HEK293 (cell line): ENCODE results near the gene FARSA.

ENCODE experiments used
- ATF2 ChIP-seq: fragments of 450-650 bp; formaldehyde crosslinking; IDR thresholded peaks from 2 replicates; pipeline ENCODE4 v1.5.1; 2016; ENCODE audit warnings: missing biosample characterization, missing genetic modification characterization, low read depth
- BCL6B ChIP-seq: fragments of 450-650 bp; formaldehyde crosslinking; IDR thresholded peaks from 2 replicates; pipeline ENCODE4 v1.5.1; 2017; ENCODE audit warnings: missing biosample characterization, missing genetic modification characterization
- ELK4 ChIP-seq: IDR thresholded peaks from 2 replicates; pipeline ENCODE4 v1.6.1; 2011; ENCODE audit warnings: mild to moderate bottlenecking, low read depth, low read length, borderline replicate concordance
- GLIS1 ChIP-seq: fragments of 450-650 bp; formaldehyde crosslinking; IDR thresholded peaks from 2 replicates; pipeline ENCODE4 v1.5.1; 2016; ENCODE audit warnings: missing biosample characterization, missing genetic modification characterization
- GLIS2 ChIP-seq: fragments of 450-650 bp; formaldehyde crosslinking; IDR thresholded peaks from 2 replicates; pipeline ENCODE4 v1.5.1; 2016; ENCODE audit warnings: missing biosample characterization, missing genetic modification characterization
- HIC1 ChIP-seq: fragments of 450-650 bp; formaldehyde crosslinking; IDR thresholded peaks from 2 replicates; pipeline ENCODE4 v1.5.1; 2016; ENCODE audit warnings: missing biosample characterization, missing genetic modification characterization
- MEIS1 ChIP-seq: sonication (generic); formaldehyde crosslinking; IDR thresholded peaks from 2 replicates; pipeline ENCODE4 v1.8.1; 2022; ENCODE audit warnings: missing genetic modification reagents, mild to moderate bottlenecking, borderline replicate concordance
- OVOL3 ChIP-seq: fragments of 450-650 bp; formaldehyde crosslinking; IDR thresholded peaks from 2 replicates; pipeline ENCODE4 v1.5.1; 2016; ENCODE audit warnings: missing biosample characterization, missing genetic modification characterization
- RBAK ChIP-seq: fragments of 450-650 bp; formaldehyde crosslinking; IDR thresholded peaks from 2 replicates; pipeline ENCODE4 v1.5.1; 2016; ENCODE audit warnings: missing biosample characterization, missing genetic modification characterization
- SCRT2 ChIP-seq: fragments of 450-650 bp; formaldehyde crosslinking; IDR thresholded peaks from 2 replicates; pipeline ENCODE4 v1.5.1; 2016; ENCODE audit warnings: missing biosample characterization, missing genetic modification characterization
- YY1 ChIP-seq: fragments of 450-650 bp; formaldehyde crosslinking; IDR thresholded peaks from 2 replicates; pipeline ENCODE4 v1.5.1; 2018; ENCODE audit warnings: missing biosample characterization, missing genetic modification characterization
- ZNF10 ChIP-seq: fragments of 450-650 bp; formaldehyde crosslinking; IDR thresholded peaks from 2 replicates; pipeline ENCODE4 v1.5.1; 2017; ENCODE audit warnings: missing biosample characterization, missing genetic modification characterization
- ZNF146 ChIP-seq: fragments of 450-650 bp; formaldehyde crosslinking; IDR thresholded peaks from 2 replicates; pipeline ENCODE4 v1.5.1; 2016; ENCODE audit warnings: missing biosample characterization, missing genetic modification characterization
- ZNF2 ChIP-seq: fragments of 450-650 bp; formaldehyde crosslinking; IDR thresholded peaks from 2 replicates; pipeline ENCODE4 v1.5.1; 2016; ENCODE audit warnings: missing biosample characterization, missing genetic modification characterization
- ZNF23 ChIP-seq: fragments of 450-650 bp; formaldehyde crosslinking; IDR thresholded peaks from 2 replicates; pipeline ENCODE4 v1.5.1; 2016; ENCODE audit warnings: missing biosample characterization, missing genetic modification characterization, borderline replicate concordance
- ZNF335 ChIP-seq: fragments of 450-650 bp; formaldehyde crosslinking; conservative IDR thresholded peaks from 2 replicates; pipeline ENCODE4 v1.5.1; 2016; ENCODE audit warnings: missing biosample characterization, missing genetic modification characterization
- ZNF404 ChIP-seq: fragments of 450-650 bp; formaldehyde crosslinking; IDR thresholded peaks from 2 replicates; pipeline ENCODE4 v1.5.1; 2017; ENCODE audit warnings: missing biosample characterization, missing genetic modification characterization
- ZNF416 ChIP-seq: fragments of 450-650 bp; formaldehyde crosslinking; IDR thresholded peaks from 2 replicates; pipeline ENCODE4 v1.5.1; 2016; ENCODE audit warnings: missing biosample characterization, missing genetic modification characterization
- ZNF510 ChIP-seq: fragments of 450-650 bp; formaldehyde crosslinking; IDR thresholded peaks from 2 replicates; pipeline ENCODE4 v1.5.1; 2018; ENCODE audit warnings: mild to moderate bottlenecking, missing genetic modification characterization, missing biosample characterization; ENCODE audit not compliant: insufficient replicate concordance
- ZNF561 ChIP-seq: fragments of 450-650 bp; IDR thresholded peaks from 2 replicates; pipeline ENCODE4 v1.5.1; 2018; ENCODE audit warnings: missing biosample characterization, missing genetic modification characterization, borderline replicate concordance
- ZNF610 ChIP-seq: fragments of 450-650 bp; formaldehyde crosslinking; IDR thresholded peaks from 2 replicates; pipeline ENCODE4 v1.5.1; 2016; ENCODE audit warnings: missing biosample characterization, missing genetic modification characterization, borderline replicate concordance
- ZNF626 ChIP-seq: fragments of 450-650 bp; sonication (Bioruptor Pico); formaldehyde crosslinking; IDR thresholded peaks from 2 replicates; pipeline ENCODE4 v1.5.1; 2018; ENCODE audit warnings: missing biosample characterization, missing genetic modification characterization, inconsistent platforms
- ZNF704 ChIP-seq: fragments of 450-650 bp; formaldehyde crosslinking; IDR thresholded peaks from 2 replicates; pipeline ENCODE4 v1.5.1; 2016; ENCODE audit warnings: missing biosample characterization, missing genetic modification characterization
- ZSCAN30 ChIP-seq: fragments of 450-650 bp; IDR thresholded peaks from 2 replicates; pipeline ENCODE4 v1.5.1; 2018; ENCODE audit warnings: missing biosample characterization, mild to moderate bottlenecking, missing genetic modification characterization, moderate library complexity
- TF ChIP-seq, protein P1 (sequence below): fragments of 450-650 bp; formaldehyde crosslinking; IDR thresholded peaks from 2 replicates; pipeline ENCODE4 v1.5.1; 2016; ENCODE audit warnings: missing biosample characterization, missing genetic modification characterization
- TF ChIP-seq, protein P2 (sequence below): fragments of 450-650 bp; formaldehyde crosslinking; IDR thresholded peaks from 2 replicates; pipeline ENCODE4 v1.5.1; 2016; ENCODE audit warnings: missing biosample characterization, missing genetic modification characterization
- TF ChIP-seq, protein P3 (sequence below): fragments of 450-650 bp; formaldehyde crosslinking; IDR thresholded peaks from 2 replicates; pipeline ENCODE4 v1.5.1; 2017; ENCODE audit warnings: missing biosample characterization, mild to moderate bottlenecking, missing genetic modification characterization, moderate library complexity

The FARSA gene

DNA sequence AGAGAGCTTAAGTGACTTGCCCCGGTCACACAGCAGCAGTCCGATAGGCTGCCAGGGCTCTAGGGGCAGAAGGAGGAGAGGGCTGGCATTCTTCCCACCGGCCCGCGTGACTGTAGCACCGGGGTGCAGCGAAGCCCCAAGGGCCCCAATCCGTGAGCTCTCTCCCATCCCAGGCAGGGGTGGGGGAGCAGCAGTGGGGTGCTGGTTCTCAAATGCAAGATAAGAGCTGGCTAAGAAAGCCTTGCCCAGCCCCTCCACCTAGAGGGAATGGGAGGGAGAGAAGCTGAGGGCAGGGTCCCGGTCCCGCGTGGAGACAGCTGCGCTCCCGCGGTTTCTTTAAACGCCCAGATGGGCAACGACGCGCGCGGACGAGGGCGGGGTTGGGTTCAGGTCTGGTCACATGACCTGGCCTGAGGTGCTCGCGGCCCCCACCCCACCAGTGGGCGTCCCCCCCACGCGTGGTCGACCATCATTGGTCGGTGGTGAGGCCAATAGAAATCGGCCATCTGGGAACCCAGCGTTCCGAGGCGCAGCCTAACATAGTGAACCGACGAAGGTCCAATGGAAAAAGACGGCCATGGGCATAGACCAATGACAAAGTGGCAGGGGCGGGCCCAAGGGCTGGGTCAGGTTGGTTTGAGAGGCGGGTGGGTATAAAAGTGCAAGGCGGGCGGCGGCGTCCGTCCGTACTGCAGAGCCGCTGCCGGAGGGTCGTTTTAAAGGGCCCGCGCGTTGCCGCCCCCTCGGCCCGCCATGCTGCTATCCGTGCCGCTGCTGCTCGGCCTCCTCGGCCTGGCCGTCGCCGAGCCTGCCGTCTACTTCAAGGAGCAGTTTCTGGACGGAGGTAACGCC, 4.6 kb upstream of the FARSA start, which contains the start of gene CALR (continued):
- TF ChIP-seq SCRT2 (no peak), ZNF704 (no peak), ZNF335 (tag by site-specific recombination) (peak; percentile 87), ZNF2 (tag by site-specific recombination) (peak; percentile 82), ZSCAN30 (tag by site-specific recombination) (no peak; the same call in 1 of the 2 replicates), HIC1 (tag by site-specific recombination) (peak; percentile 78), ZNF510 (tag by site-specific recombination) (no peak), ZNF23 (tag by site-specific recombination) (no peak), ATF2 (tag by site-specific recombination) (no peak), MEIS1 (CRISPR knock-in tag) (no peak), YY1 (tag by site-specific recombination) (no peak; the same call in none of the 2 replicates), OVOL3 (tag by site-specific recombination) (no peak), GLIS2 (tag by site-specific recombination) (peak; percentile 85), ZNF610 (peak; percentile 41; the same call in 1 of the 2 replicates), ZNF10 (tag by site-specific recombination) (no peak), ZNF146 (tag by site-specific recombination) (0 out of 2 replicates have a peak, but pooled peaks have one; percentile 25), ZNF626 (tag by site-specific recombination) (no peak), ELK4 (no peak), ZNF416 (tag by site-specific recombination) (no peak), GLIS1 (tag by site-specific recombination) (no peak; the same call in 1 of the 2 replicates), RBAK (tag by site-specific recombination) (no peak), BCL6B (no peak), ZNF404 (tag by site-specific recombination) (no peak), ZNF561 (tag by site-specific recombination) (no peak)
- TF ChIP-seq, protein P1, sequence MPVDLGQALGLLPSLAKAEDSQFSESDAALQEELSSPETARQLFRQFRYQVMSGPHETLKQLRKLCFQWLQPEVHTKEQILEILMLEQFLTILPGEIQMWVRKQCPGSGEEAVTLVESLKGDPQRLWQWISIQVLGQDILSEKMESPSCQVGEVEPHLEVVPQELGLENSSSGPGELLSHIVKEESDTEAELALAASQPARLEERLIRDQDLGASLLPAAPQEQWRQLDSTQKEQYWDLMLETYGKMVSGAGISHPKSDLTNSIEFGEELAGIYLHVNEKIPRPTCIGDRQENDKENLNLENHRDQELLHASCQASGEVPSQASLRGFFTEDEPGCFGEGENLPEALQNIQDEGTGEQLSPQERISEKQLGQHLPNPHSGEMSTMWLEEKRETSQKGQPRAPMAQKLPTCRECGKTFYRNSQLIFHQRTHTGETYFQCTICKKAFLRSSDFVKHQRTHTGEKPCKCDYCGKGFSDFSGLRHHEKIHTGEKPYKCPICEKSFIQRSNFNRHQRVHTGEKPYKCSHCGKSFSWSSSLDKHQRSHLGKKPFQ (tag by site-specific recombination): no peak
- TF ChIP-seq, protein P2, sequence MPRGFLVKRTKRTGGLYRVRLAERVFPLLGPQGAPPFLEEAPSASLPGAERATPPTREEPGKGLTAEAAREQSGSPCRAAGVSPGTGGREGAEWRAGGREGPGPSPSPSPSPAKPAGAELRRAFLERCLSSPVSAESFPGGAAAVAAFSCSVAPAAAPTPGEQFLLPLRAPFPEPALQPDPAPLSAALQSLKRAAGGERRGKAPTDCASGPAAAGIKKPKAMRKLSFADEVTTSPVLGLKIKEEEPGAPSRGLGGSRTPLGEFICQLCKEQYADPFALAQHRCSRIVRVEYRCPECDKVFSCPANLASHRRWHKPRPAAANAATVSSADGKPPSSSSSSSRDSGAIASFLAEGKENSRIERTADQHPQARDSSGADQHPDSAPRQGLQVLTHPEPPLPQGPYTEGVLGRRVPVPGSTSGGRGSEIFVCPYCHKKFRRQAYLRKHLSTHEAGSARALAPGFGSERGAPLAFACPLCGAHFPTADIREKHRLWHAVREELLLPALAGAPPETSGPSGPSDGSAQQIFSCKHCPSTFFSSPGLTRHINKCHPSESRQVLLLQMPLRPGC (tag by site-specific recombination): peak; percentile 30; the same call in 1 of the 2 replicates
- TF ChIP-seq, protein P3, sequence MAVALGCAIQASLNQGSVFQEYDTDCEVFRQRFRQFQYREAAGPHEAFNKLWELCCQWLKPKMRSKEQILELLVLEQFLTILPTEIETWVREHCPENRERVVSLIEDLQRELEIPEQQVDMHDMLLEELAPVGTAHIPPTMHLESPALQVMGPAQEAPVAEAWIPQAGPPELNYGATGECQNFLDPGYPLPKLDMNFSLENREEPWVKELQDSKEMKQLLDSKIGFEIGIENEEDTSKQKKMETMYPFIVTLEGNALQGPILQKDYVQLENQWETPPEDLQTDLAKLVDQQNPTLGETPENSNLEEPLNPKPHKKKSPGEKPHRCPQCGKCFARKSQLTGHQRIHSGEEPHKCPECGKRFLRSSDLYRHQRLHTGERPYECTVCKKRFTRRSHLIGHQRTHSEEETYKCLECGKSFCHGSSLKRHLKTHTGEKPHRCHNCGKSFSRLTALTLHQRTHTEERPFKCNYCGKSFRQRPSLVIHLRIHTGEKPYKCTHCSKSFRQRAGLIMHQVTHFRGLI (tag by site-specific recombination): peak; percentile 20; the same call in 1 of the 2 replicates
